B cell (primary cell): ENCODE data around the gene FREM3.

Source experiments
- CTCF ChIP-seq: fragments of 200-600 bp; IDR thresholded peaks from one replicate; pipeline ENCODE4 v1.8.0; 2022; ENCODE audit warnings: antibody characterized with exemption, mild to moderate bottlenecking
- EZH2 ChIP-seq: IDR thresholded peaks from 2 replicates; pipeline ENCODE4 v1.6.1; 2012; ENCODE audit warnings: borderline replicate concordance, low read depth, mild to moderate bottlenecking, moderate library complexity, low read length; ENCODE audit not compliant: insufficient read depth, poor library complexity, severe bottlenecking

- TF ChIP-seq CTCF (peak; percentile 65), EZH2 (no peak)
These were observed 141.4 kb downstream of the FREM3 start for GRCh38 chr4:143558823-143559756.
